HG03571 (cell line): ENCODE data around the gene TUBA8.
"Not testable (repeated sequence)": the region's sequence is repeated elsewhere in the genome, so short reads cannot be mapped to it uniquely, and the experiment has no call there.

Source experiments
- ATAC-seq: cut with Tn5 transposase; IDR thresholded peaks from one replicate; pipeline ENCODE4 v1.9.1; 2021; ENCODE audit not compliant: unreplicated experiment

The TUBA8 gene

DNA sequence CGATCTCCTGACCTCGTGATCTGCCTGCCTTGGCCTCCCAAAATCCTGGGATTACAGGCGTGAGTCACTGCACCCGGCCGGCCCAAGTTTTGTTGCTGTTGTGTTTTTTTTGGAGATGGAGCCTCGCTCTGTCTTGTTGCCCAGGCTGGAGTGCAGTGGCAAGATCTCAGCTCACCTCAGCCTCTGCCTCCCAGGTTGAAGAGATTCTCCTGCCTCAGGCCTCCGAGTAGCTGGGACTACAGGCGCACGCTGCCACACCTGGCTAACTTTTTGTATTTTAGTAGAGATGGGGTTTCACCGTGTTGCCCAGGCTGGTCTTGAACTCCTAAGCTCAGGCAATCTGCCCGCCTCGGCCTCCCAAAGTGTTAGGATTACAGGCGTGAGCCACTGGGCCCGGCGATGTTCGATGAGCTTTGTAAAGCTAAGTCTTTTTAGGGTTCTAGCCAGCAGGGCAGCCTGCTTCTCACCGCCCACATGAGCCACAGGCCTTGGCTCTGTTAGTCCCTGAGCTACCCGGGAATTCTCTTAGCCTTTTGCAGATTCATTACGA, 12.9 kb downstream of the TUBA8 start:
- not testable (repeated sequence) for ATAC-seq

DNA sequence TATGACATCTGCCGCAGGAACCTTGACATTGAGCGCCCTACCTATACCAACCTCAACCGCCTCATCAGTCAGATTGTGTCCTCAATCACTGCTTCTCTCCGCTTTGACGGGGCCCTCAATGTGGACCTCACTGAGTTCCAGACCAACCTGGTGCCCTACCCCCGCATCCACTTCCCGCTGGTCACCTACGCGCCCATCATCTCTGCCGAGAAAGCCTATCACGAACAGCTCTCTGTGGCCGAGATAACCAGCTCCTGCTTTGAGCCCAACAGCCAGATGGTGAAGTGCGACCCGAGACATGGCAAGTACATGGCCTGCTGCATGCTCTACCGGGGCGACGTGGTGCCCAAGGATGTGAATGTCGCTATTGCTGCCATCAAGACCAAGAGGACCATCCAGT, 16.0 kb downstream of the TUBA8 start:
- no peak for ATAC-seq

DNA sequence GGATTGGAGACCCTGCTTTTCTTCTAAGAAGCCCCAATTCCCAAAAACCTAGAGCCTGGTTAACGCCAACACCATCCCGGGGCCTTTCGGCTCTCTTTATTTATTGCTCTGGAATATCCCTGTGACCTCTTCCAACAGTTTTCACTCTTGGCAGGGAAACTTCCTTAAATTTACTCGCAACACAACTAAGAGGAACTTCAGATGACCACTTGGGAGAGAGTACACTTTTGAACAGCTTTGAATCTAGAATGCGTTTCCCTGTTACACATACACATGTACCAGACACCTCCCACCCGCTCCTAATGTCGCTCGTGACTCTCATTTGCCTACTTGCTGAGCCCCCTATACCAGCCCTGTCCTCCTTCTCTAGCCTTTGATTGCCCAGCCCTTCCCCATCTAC, 19.4 kb downstream of the TUBA8 start:
- ATAC-seq: no peak

DNA sequence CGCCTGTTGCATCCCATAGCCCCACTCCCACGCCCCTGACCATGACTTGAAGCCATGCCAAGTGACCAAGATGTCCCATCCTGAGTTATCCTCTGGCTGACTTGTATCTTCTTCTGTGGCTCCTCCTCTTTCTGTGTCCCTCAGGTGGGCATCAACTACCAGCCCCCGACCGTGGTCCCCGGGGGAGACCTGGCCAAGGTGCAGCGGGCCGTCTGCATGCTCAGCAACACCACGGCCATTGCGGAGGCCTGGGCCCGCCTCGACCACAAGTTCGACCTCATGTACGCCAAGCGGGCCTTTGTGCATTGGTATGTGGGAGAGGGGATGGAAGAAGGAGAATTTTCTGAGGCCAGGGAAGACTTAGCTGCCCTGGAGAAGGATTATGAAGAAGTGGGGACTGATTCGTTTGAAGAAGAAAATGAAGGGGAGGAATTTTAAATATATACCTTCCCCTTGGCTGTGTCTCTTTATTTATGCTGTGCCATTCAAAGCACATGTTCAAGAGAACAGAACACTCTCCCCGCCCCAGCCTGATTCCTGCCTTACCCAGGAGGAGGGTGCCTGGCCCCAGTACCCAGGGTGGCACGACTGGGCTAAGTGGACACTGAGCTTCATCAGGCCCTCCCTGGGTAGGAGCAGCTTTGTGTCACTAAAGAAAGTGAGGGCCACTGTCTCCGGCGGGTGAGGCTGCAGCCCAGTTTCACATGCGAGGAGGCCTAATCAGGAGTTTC, 20.3 kb downstream of the TUBA8 start:
- no peak for ATAC-seq

- ATAC-seq: no peak
These were observed 22.8 kb downstream of the TUBA8 start for GRCh38 chr22:18133452-18133851.

DNA sequence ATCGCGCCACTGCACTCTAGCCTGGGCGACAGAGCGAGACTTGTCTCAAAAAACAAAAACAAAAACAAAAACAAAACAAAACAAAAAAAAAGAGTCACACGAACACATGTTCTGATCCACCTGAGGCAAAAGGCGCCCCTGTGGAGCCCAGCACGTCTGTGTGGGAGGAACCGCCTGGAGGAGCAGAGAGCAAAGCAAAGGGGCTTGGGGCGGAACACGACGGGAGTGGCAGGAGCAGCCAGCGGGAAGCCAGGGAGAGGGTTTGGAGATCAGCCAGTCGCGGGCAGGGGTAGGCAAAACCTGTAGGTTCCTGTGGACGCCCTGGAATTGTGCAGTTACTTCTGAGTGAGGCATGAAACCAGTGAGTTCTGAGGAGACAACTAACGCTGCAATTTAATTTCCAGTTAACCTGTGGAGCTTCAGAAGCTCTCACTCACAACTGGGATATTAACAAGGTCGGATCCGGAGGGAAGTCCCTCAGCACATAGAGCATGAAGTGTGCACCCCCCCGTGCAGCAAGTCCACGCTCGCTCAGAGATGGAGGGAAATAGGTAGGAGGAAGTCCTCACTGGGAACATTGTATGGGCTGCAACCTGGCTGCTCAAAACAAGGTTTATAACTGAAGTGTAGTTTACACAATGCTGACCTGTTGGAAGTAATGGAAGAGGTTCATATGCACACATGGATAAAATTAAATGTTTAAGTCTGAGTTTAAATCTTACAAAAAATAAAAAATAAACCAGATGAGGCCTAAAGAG, 26.1 kb downstream of the TUBA8 start:
- no peak for ATAC-seq

GRCh38 chr22:18141004-18141403, 30.4 kb downstream of the TUBA8 start:
- not testable (repeated sequence) for ATAC-seq

- no peak for ATAC-seq
These were observed 33.5 kb downstream of the TUBA8 start for GRCh38 chr22:18144105-18144504.

GRCh38 chr22:18145676-18146388, 35.2 kb downstream of the TUBA8 start:
- ATAC-seq: no peak

DNA sequence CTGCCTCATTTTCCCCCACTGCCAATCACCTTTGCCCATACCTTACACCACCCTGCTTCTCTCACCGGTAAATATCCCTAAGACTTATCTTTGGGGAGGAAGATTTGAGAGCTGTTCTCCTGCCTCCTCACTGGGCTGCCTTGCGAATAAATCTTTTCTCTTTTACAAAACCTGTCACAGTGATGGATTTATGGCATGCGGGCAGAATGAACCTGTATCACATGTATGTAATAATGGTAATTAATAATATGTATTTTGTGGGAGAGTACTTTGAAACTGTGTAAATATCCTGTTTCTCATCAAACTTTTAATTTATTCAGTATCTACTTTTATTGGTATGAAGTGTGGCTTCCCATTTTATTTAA, 35.8 kb downstream of the TUBA8 start:
- ATAC-seq: no peak

DNA sequence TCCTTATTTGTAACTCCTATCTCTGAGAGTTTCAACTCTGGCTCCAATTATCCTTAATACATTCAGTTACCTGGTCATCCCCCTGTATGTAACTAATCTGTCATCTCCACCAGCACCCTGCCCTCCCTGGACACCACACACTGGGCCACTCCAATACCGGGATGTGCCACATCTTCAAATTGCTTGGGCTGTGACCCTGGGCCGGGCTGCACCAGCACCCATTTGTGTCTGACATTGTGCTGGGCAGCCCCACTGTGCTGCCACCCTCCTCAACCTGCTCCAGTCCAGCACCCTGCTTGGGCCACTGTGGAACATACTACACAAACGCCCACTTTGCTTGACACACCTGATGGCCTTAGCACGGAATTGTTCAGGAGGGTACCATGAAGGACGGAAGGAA, 37.2 kb downstream of the TUBA8 start:
- ATAC-seq: no peak

DNA sequence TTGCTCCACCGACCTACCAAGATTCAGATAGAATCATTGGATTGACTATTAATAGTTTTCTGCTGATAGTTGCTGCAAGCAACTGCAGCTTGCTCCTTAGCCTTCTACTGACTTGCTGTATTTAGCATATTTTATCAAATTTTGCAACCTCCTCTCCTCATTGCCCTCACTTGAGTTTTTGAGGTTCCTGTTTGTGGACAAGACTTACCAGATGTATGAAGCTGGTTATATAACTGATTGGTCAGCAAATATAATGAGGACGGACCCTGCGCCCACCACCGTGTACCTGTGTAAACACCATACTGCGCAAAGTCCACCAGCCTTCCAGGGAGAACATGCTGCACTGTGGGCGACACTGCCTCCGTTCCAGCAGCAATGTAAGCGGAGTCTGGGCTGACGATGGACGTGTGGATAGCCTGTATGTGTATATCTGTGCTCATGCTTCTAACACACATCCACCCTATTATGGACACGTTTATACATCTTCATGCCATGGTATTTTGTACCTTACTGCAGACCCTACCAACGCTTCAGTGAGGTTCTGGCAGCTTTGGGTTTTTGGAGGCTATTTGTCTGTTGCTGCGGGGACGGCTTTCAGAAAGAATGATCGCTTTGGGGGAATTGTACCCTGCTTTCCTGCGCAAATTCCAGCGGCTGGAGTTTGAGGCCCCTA, 37.8 kb downstream of the TUBA8 start:
- ATAC-seq: no peak

DNA sequence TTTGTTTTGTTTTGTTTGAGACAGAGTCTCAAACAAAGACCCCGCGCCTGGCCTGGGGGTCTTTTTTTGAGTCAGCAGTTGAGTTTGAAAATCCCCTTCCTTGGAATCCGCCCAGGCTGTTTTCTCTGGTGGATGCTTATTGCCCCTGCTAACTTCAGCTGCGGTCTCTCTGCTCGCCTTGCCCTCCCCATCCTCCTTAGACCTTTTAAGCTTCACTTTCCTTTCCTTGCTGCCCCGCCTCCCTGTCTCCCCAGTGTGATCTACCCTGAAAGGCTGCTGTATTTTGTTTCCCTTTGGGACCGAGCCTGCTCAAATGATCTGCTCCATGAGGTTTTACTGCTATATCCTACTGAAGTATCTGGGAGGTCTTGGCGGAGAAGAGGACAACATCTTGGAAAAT, 41.9 kb downstream of the TUBA8 start:
- no peak for ATAC-seq

GRCh38 chr22:18154821-18155390, 44.3 kb downstream of the TUBA8 start:
- no peak for ATAC-seq

GRCh38 chr22:18155546-18155945, 44.9 kb downstream of the TUBA8 start:
- ATAC-seq: not testable (repeated sequence)

GRCh38 chr22:18156878-18157713, 46.5 kb downstream of the TUBA8 start:
- ATAC-seq: no peak

GRCh38 chr22:18157714-18158028, 47.1 kb downstream of the TUBA8 start:
- ATAC-seq: no peak

DNA sequence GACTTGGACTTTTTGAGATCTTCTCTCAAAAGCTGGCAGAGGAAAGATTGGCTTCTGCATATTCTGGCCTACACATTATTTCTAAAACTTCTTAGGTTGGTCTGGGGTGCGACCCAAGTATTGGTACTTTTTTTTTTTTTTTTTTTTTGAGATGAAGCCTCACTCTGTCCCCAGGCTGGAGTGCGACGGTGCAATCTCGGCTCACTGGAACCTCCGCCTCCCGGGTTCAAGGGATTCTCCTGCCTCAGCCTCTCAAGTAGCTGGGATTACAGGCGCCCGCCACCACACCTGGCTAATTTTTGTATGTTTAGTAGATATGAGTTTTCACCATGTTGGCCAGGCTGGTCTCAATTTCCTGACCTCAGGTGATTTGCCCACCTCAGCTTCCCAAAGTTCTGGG, 50.0 kb downstream of the TUBA8 start:
- not testable (repeated sequence) for ATAC-seq

DNA sequence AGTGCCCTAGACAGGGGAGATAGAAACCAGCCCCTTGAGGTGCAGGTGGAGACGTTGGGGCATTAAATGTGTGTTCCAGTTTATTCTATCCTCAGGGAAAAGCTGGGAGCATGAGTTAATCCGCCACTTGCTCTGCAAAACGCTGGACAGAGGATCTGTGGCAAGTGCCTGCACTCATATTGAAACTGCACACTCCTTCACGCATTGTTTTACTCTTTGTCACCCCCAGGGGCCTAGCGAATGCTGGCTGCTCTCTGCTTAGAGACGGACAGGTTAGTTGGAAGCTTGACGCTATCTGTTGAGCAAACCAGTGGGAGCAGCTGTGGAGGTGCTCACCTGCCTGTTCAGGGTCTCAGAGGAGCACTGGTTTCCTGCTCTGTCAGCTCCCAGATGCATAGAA, 53.2 kb downstream of the TUBA8 start:
- ATAC-seq: not testable (repeated sequence)

DNA sequence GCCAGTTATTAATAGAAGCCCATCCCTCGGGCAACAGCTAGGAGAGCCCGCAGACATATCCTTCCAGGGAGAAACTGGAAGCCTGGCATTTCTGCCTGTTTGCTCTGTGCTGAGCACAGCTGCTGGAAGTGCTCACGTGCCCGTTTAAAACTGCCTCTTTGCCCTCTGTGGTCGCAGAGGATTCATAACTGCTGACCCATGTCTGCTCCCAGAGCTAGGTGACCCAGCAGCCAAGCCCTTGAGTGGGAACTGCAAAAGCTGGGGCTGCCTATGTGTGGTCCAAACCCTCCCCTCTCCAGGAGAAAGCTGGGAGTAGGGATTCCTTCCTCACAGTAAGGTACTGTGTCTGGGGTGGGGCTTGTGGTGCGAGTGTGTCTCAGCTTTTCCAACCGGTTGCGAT, 54.0 kb downstream of the TUBA8 start:
- not testable (repeated sequence) for ATAC-seq
